H1 (cell line): ENCODE results near the gene MANSC1. TPM values are rescaled to one million over a fixed set of nuclear protein-coding genes. Genes with fewer than 3 reads are reported as not detected.

Experiments used
- CBX8 ChIP-seq: fragments of 300-800, 300-1000 bp; sonication (generic); IDR thresholded peaks from 2 replicates; pipeline ENCODE4 v1.7.1; 2016; ENCODE audit warnings: low read depth, low read length, borderline replicate concordance
- EP300 ChIP-seq, 2 experiments: IDR thresholded peaks; 1 replicate in 1 of 2; 2 replicates in 1 of 2; pipeline ENCODE4 v1.6.1; 2011 to 2012; ENCODE audit warnings: low read depth in 2 of 2, low read length in 2 of 2, mild to moderate bottlenecking in 2 of 2, borderline replicate concordance in 1 of 2, inconsistent platforms in 1 of 2, moderate library complexity in 1 of 2
- GTF2F1 ChIP-seq: IDR thresholded peaks from 2 replicates; pipeline ENCODE4 v1.6.1; 2012; ENCODE audit warnings: low read depth, low read length, improper control_type of control experiment, borderline replicate concordance
- HDAC6 ChIP-seq: IDR thresholded peaks from one replicate; pipeline ENCODE4 v1.7.1; 2012; ENCODE audit warnings: low read depth, mild to moderate bottlenecking, inconsistent platforms, low read length, moderate library complexity
- RNF2 ChIP-seq: fragments of 200-900, 300-1000 bp; sonication (generic); IDR thresholded peaks from 2 replicates; pipeline ENCODE4 v1.7.1; 2016; ENCODE audit warnings: borderline replicate concordance, low read depth, mild to moderate bottlenecking, antibody characterized with exemption, low read length; ENCODE audit not compliant: poor library complexity, severe bottlenecking; ENCODE audit errors: missing control alignments
- RXRA ChIP-seq: IDR thresholded peaks from 2 replicates; pipeline ENCODE4 v1.6.1; 2011; ENCODE audit warnings: low read depth, mild to moderate bottlenecking, low read length, moderate library complexity; ENCODE audit not compliant: insufficient read depth
- SIN3A ChIP-seq, 2 experiments: IDR thresholded peaks in 1 of 2; conservative IDR thresholded peaks in 1 of 2; 2 replicates each; pipeline ENCODE4 v1.6.1; 2011 to 2012; ENCODE audit warnings: low read length in 2 of 2, improper control_type of control experiment in 1 of 2, low read depth in 1 of 2, mild to moderate bottlenecking in 1 of 2
- TBP ChIP-seq: IDR thresholded peaks from 2 replicates; pipeline ENCODE4 v1.6.1; 2011; ENCODE audit warnings: low read depth, low read length, improper control_type of control experiment
- polyA plus RNA-seq, 7 experiments: library from polyadenylated mRNA; depleted of rRNA in 3 of 7; stranded (reverse) in 5 of 7; unstranded in 2 of 7; fragments of >200 nt in 5 of 7; fragments of 200-250 nt in 2 of 7; gene quantifications; 1 replicate in 5 of 7; 2 replicates in 1 of 7; 4 replicates in 1 of 7; pipeline versions ENCODE4 v1.2.1 to v1.2.3, GENCODE V29; 2011 to 2013; ENCODE audit warnings: missing spikeins in 2 of 7, mixed read lengths in 2 of 7
- small RNA-seq: library from polyadenylated mRNA; stranded (forward); fragments of <200 nt; extraction: miRNeasy Mini kit (QIAGEN cat#:217004); gene quantifications from one replicate; pipeline ENCODE3, GENCODE V24; 2013; ENCODE audit not compliant: insufficient read depth
- total RNA-seq: library from RNA; stranded (reverse); fragmentation: NEBNext Ultra II Directional; extraction: Animal tissue kit (Norgen Biotek cat#: 25700); gene quantifications from 2 replicates; pipeline ENCODE4 v1.2.1, GENCODE V29; 2021

Gene MANSC1
- total and polyA plus RNA-seq, 2 of the 8 experiments (the other 6 are each of a cell fraction or from before 2014, with no cell fraction given) = 2.0 to 8.9 TPM

GRCh38 chr12:12278899-12279298 is 71.1 kb downstream of the MANSC1 start (continued):
- TF ChIP-seq RNF2 (no peak), RXRA (no peak), CBX8 (no peak), GTF2F1 (no peak), EP300 (IDR thresholded peaks at IDR 0.05; ENCODE audit: borderline replicate concordance in 1 of 2, low read depth in 2 of 2, low read length in 2 of 2) (no peak), SIN3A (conservative IDR thresholded peaks at IDR 0.05 in 1 of 2, IDR thresholded peaks at IDR 0.05 in 1 of 2; ENCODE audit: low read depth in 1 of 2, low read length in 2 of 2) (no peak), TBP (no peak), HDAC6 (no peak)
- TF ChIP-seq, all 59 proteins: peak for 0

Small RNA genes lying within 50 kb of the gene (small RNA-seq; reads per million reads assigned to genes)
- gene RNU6-318P = not detected

Other genes starting within 250 kb of the MANSC1 start
- gene LRP6, start 83.2 kb downstream of the MANSC1 start, total RNA-seq = 73.2 and 74.0 TPM in 2 replicates
- 53.6 and 58.1 TPM in 2 replicates for gene LRP6, start 83.2 kb downstream of the MANSC1 start, polyA plus RNA-seq (2011; rRNA removed)
- 15.4 and 17.4 TPM in 2 replicates for gene BORCS5, start 6.8 kb upstream of the MANSC1 start, total RNA-seq
- gene BORCS5, start 6.8 kb upstream of the MANSC1 start, polyA plus RNA-seq (2011; rRNA removed) = 8.3 and 14.4 TPM in 2 replicates
- 55.9 and 60.5 TPM in 2 replicates for gene DUSP16, start 212.6 kb upstream of the MANSC1 start, total RNA-seq
- 24.1 and 31.6 TPM in 2 replicates for gene DUSP16, start 212.6 kb upstream of the MANSC1 start, polyA plus RNA-seq (2011; rRNA removed)